GM18909 (cell line): ENCODE measurements around the gene MAX.
A peak's percentile ranks its signal among the peaks of the same experiment; 100 is the strongest.
"Not testable (repeated sequence)": the region's sequence is repeated elsewhere in the genome, so short reads cannot be mapped to it uniquely, and the experiment has no call there.

Experiments used
- ATAC-seq: cut with Tn5 transposase; IDR thresholded peaks from one replicate; pipeline ENCODE4 v1.9.1; 2021; ENCODE audit warnings: mild to moderate bottlenecking; ENCODE audit not compliant: unreplicated experiment, poor library complexity

Gene MAX

DNA sequence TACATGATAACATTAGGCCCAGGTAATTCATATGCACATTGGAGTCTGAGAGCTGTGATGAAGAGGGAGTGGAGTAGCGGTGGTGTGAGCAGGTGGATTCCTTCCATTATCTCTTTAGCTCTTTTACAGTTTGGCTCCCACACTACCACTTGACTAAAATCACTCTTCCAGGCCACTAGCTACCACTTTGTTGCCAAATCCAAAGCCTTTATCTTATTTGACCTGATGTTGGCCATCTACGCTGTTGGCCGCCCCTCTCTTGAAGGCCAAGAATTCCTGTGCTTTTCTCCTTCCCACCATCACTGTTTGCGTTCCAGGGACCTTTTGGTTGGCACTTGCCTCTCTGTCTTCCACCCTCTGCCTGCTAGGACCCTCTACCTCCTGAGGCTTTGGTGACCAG, 4.0 kb upstream of the MAX start:
- ATAC-seq, result no peak

DNA sequence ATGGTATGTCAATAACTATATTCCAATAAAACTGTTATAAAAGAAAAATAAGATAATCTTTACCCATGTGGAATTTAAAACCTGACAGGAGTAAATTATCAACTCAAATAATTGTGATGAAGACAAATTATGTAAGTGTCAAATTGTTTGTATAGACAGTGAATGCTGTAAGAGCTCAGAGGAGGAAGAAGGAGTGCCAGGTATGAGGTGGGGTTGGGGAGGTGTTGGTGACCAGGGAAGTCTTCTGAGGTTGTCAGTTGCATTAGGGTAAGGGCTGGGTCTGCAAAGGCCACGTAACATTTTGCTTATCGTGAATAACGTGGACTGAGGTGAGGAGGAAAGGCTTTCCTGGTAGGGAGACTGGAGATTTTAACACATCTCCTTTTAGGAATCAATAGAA, 2.5 kb upstream of the MAX start:
- no peak for ATAC-seq

DNA sequence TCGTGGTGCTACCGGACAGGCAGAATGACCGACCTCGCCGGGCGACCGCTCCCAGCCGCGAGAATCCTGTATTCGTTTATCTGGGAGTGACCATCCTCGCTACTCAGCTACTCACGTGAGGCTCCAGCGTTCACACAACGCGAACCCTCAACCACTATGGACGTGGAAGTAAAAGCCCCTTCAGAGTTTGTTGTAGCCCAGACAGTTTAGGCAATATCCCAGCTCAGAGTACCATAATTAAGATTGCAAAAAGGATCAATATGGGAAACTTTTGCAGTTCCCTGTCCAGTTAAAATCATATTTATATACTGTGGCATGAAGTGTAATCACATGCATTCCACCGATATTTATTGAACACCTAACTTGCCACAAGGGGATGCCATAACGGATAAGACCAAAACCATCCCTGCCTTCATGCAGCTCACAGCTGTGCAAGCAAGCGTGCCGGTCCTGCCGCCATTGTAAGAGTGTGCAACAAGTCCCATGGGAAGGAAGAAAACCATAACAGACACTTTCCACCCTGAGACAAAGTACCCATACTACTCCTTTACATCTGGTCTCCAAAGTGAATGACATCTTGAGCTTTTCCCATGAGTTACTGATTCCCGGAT, 938 bp upstream of the MAX start:
- ATAC-seq, result no peak

DNA sequence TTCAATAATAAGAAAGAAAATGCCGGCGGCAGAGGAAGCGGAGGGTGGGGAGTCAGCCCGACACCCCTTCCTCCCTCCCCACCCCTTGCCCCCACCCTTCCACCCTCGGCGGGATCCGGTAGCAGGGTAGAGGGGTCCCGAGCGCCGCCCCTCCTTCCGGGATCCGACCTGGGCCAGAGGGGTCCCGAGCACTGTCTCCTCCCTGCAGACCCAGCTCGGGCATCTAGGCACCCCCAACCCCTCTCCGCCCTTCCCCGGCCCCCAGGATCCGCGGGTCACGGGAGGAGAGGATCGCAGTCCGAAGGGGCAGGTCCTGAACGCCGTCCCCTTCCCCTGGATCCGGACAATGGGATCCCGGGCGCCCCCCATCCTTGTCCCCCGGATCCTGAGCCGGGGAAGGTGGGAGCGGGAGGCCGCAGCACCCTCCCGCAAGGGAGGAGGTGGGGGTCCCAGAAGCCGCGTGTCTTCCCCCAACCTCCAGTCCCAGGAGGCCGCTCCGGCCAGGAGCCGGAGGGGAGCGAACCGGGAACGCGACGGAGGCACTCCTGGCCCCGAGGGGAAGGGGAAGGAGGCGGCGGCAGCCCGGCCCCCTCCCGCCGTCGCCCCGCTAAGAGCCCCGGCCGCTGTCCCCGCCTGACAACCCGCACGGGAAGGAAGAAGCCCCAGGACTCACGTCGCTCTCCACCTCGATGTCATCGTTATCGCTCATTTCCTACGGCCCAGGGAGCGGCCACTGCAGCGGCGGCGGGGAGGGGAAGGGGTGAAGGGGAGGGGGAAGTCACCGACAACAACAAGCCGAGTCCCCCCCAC, 481 bp downstream of the MAX start:
- peak; percentile 2 for ATAC-seq

DNA sequence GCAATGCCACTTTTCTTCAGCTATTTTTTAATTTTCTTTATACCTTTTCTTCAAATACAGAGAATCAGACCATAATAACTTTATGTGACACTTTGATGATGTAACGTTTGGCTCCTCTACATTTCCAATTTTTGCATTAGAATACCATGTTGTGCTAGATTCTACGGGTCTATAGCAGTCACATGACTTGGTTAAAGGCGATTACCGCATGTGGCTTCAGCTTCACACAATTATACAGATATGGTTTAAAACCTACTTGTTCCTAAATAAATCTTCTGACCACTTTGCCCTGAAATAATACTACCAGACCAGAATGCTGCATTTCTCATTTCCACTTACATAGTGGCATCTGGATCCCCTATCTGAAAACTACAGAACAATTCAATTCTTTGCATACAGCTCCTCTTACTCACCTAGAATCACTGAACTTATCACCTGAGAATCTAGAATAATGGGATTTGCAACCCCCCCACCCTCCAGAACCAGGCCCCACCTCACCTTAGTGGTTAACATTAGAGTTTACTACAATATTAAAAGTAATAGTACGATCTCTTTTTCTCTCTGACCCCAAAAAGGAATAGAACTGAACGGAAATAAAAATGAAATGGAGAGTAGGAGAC, 1.3 kb downstream of the MAX start:
- no peak for ATAC-seq

DNA sequence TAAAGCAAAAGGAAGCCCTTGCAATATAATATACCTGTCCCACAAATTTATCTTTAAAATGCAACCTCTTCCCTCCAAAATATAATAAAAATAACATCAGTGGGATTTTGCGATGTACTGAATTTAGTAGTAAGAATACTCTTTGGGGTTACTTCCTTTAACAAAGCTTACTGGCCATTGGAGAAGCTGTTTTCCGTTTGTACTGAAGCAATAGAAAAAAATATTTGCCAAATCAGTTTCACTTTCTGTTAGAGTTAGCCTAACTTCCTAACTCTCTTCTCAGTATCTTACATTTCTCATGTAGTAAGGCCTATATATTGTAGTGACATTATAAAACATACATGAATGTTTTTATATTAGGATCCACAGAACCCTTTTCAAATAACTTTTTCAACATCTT, 3.7 kb downstream of the MAX start:
- ATAC-seq, result no peak

DNA sequence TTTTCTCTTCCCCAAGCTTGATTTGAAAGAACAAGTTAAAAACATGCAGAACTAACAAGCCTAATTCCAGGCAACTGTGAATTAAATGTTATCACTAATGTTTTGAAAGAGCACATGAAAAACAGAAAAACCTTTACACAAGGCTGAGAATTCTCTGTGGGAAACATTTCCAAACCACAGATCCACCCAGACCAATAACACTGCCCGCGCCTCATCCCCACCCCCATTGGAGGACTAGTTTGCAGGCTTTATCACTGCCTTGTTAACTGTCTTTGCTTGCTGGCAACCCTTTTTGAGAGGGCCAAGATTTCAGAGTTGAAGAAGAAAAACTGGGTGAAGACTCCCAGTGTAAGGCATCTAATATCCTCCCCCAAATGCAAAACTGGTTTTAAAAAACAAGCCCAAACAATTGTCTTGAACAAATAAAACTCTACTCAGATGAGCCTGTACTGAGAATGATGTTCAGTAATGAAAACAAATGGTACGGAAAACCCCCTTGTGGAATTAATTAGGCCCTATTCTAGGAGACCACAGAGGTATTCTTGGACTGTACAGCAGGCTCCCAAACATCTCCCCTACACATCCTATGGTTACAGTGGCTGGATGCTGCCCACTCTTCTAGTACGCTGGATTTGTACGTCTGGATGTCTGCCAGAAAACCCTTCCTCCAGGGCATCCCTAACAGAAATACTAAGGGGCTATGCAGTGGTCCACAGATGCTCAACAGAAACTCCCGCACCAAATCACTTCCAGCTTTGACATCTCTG, 5.8 kb downstream of the MAX start:
- ATAC-seq, result no peak

DNA sequence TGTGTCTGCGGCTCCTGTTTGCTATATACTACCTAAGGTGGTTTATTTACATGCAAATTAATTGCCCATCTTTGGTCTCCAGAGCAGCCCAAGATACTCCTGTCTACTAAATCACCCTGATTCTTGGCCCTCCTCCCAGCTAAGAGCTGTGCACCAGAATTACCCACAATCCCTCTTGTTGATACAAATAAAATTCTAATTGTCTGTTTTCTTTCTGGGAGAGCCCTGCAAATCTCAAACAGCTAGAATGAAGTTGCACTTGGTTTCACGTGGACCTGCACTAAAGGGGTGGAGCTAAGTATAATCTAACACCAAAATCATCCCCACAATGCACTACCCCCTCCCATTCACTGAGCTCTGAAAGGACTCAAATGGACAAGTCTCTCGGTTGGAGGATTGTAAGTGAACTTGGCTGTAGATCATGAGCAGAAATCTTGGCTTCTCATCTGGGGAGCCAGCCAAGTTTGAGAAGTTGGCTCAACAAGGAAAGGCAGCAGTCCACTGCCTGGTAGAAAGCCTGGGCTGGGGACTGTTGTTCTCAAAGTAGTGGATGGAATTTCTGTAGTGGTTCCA, 6.6 kb downstream of the MAX start:
- ATAC-seq, result no peak

DNA sequence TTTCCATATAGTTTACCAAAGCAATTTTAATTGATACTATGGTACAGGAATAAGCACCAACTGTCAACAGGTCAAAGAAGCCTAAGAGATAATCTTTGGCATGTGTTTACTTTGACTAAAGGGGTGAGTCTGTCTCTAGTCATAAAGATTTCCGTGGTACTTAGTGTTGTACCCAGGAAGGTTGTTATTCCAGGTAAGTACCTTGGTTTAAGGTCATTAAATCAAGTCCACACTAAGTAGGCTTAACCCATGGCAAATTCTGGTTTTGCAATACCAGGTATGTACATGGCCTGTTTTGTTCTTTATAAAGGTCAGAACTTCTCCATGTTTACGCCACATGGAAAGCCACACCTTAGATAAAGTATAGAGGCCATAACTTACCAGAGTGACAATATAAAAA, 10.0 kb downstream of the MAX start:
- no peak for ATAC-seq

DNA sequence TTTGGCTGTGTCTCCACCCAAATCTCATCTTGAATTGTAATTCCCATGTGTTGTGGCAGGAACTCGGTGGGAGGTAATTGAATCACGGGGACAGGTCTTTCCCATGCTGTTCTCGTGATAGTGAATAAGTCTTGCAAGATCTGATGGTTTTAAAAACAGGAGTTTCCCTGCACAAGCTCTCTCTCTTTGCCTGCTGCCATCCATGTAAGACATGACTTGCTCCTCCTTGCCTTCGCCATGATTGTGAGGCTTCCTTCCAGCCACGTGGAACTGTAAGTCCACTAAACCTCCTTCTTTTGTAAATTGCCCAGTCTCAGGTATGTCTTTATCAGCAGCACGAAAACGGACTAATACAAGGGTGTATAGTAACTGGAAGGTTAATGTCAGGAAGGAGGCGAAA, 14.5 kb downstream of the MAX start:
- ATAC-seq, result not testable (repeated sequence)

DNA sequence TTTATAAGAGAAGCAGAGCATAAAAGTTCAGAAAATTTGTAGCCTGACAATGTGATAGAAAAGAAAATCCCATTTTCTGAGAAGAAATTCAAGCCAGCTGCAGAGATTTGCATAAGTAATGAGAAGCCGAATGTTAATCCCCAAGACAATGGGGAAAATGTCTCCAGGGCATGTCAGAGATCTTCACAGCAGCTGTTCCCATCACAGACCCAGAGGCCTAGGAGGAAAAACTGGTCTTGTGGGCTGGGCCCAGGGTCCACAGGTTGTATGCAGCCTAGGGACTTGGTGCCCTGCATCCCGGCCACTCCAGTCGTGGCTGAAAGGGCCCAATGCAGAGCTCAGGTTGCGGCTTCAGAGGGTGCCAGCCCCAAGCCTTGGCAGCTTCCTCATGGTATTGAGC, 15.6 kb downstream of the MAX start:
- not testable (repeated sequence) for ATAC-seq

DNA sequence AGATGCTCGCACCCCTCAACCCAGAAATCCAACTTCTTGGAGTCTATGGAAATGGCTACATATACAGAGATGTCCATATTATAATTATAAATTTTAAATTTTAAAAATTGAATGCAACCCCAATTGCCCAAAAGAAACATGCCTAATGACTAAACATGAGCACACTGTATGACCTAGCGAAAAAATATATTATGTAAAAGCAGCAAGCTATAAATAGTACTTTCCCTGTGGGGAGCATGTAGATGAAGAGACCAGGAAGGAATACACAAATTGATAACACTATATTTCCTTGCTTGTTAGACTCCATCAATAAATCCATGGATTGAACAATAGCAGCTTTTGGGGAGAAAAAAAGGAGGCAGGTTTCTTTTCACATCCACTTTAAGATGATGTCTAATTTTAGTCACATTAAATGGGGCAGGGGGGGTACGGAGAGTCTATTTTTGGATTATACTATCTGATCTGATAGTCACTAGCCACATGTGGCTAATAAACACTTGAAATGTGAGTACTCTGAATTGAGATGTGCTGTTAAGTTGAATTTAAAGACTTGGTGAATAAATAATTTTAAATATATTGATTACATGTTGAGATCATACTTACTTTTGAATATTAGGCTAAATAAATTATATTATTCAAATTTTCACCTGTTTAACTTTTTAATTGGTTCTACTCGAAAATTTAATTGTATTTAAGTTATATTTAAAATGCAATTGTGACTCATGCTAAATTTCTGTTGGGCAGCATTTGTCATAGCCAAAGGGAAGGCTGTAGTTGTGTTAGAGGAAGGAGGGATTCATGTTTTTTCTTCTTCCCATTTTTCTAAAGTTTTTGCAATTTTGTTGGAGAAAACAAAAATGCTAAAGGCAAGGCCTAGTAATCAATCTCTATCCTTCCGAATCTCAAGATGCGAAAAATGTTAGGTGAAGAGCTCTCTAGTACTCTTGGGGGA, 17.5 kb downstream of the MAX start:
- ATAC-seq, result no peak

DNA sequence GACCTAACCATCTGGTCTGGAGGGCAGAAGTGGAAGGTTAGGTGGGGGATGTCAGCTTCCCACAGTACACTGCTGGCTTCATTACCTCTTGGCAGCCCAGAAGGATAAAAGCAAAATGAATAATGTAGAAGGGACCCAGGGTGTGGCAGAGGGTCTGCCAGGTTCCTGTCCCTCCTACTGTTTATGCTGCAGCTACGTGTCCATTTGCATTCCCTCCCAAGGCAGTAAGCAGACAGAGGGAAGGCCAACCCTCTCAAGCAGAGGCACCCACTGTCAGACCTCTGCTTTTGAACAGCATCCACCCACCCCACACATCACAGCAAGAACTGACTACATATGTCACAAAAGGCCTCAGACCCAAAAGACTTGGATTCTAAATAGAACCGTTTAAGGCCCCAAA, 19.4 kb downstream of the MAX start:
- ATAC-seq, result no peak

DNA sequence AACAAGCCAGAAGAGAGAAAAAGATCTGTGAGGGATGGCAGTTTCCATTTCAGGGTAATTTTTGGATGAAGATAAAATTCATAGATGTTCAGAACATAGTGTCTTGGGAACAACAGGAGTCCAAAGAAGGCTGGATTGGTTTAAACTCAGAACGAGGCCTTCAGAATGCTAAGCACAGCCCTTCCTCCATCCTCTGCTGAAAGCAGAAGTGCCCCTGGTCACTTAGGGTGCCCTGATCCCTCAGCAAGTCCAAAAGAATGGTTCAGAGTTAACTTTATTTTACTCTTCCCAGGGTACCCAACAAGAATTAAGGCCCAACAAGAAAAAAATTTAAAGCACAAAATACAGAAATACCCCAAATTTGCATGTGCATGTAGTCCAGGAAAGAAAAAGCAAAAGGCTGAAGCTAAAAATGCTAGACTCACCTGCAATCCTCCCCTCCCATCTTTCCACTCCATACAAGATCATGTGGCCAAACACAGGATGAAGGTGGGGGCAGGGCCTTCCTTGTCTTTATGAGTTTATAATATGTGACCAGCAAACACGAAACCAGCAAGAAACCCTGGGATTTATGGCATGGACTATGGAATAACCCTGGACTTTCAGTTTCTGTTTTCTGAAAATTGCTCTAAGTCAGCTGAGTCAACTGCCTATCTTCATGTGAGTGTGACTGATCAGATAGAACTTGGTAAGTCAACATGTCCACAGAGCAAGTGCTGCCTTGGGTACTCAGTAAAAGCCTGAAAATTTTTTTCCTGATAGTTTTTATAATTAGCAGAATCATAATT, 21.2 kb downstream of the MAX start:
- ATAC-seq, result no peak

DNA sequence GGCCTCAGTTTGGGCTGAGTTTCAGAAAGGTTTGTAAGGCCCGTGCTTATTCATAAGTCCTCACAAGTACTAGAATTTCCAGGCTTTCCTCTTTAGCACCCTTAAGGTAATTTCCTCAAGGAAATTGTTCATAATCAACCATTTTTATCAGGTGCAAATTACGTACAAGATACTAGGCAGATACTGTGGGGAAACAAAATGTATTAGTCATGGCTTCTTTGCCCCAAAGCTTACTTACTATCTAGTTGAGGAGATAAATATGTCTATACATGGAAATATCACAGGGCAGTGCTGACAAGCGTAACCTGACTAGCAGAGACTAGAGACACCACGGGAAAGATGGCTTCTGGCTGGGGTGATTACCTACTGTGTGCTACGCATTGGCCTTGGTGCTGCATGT, 22.5 kb downstream of the MAX start:
- ATAC-seq, result no peak

DNA sequence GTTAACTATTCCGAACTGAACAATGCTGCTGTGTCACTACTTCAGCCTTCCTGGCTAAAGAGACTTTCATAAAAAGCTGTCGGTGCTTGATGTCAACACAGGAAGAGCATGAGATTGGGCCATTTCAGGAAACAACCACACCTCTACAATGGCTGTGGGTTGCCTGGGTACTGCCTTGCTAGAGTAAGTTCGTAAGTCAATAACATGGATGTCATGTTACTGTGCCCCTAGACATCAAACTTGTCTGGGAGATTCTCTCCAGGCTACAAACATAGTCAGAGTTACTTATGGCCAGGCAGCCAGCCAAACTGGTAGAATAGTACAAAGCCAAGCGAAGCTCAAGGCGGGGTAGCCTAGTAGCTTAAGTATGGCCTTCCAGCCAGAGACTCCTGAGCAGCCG, 23.1 kb downstream of the MAX start:
- ATAC-seq, result no peak

DNA sequence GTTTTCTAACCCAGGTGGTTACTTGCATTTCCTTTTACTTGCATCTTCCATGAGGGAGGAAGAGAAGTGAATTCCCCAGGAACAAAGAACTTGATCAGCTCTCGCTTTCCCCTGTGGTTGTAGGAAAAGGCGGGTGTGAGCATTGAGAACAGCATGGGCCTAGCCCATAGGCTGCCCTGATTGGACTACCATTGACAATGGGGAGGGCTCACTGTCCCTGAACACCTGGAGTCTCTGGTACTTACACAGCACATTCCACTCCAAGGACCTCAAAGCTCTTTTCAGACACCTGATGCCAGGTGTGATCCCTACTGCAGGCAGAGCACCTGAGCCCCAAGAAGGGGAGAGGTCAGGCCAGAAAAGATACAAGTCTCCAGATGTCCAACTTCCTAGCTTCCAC, 25.0 kb downstream of the MAX start:
- no peak for ATAC-seq

DNA sequence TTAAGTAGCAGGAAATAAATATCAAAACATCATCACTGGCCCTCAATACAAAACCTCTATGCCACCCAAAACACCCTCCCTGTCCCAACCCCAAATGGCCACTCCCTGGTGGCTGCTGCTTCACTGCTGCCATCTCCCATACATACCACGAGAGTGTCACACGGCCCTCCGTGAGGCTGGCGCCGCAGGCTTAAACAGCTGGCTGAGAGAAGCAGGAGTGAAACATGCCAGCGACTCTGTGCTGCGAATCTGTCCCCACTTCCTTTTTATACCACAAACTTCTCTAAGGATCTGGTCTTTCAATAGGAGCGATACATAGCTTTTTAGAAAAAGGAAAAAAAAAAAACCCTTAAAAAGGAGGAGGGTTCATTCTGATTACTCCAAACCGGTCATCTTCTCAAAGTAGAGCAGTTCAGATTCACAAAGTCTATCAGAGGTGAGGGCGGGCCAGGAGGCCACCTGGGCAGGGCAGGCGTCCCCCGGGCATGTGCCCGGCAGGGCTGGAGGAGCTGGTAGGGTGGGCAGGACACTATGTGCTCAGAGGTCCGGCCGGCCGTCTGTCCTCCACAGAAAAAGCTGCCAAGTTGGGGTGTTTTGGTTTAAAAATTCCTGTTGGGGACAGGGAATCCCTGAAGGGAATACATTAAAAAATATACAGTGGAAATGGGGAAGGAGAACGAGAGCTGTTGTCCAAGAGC, 26.5 kb downstream of the MAX start:
- no peak for ATAC-seq
